OCI-LY3 (cell line): ENCODE data around the gene CTPS2.

ENCODE experiments used
- CTCF ChIP-seq: fragments of 200-600, 300-600 bp; sonication (generic); IDR thresholded peaks from 2 replicates; pipeline ENCODE4 v1.5.1; 2014; ENCODE audit warnings: antibody characterized with exemption, low read length, low read depth
- EZH2phosphoT487 ChIP-seq: fragments of 200-600 bp; shearing (Covaris generic); IDR thresholded peaks from 2 replicates; pipeline ENCODE4 v1.6.1; 2018; ENCODE audit warnings: antibody characterized with exemption, mixed run types, low read depth

DNA sequence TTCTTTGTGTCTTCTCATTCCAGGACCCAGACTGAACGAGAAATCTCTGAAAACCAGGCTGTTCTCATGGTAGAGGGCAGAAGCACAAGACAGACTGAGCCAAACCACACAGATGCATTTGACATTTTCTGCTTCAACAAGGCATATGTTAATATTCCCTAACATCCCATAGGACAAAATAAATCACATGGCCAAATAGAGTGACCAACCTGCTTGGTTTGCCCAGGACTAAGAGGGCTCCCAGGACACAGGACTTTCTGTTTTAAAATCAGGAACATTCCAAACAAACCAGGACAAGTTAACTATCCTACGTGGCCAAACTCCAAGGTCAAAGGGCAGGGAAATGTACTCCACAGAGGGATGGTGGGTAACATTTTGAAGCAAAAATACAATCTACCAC, 11.7 kb downstream of the CTPS2 start:
- no peak for TF ChIP-seq CTCF
- no peak for TF ChIP-seq EZH2phosphoT487
